GM23338 (cell line): ENCODE results near the gene GPR35. TPM values are rescaled to one million over a fixed set of nuclear protein-coding genes. Genes with fewer than 3 reads are reported as not detected.

Experiments used
- ATAC-seq: fragments of 200-7000 bp; cut with Tn5 transposase; 3 replicates; pipeline ENCODE4 v1.9.1; 2020
- DNase-seq: peaks from one replicate; pipeline ENCODE4 v3.0.0-alpha.2; 2015; ENCODE audit warnings: low spot score
- H2AFZ ChIP-seq: fragments of 200-600 bp; sonication (generic); 2 replicates; pipeline ENCODE4 v1.8.0; 2016; ENCODE audit warnings: antibody characterized with exemption, mild to moderate bottlenecking, moderate library complexity
- H3F3A ChIP-seq: fragments of 200-600 bp; sonication (generic); replicated peaks from 2 replicates; pipeline ENCODE4 v1.8.0; 2017; ENCODE audit warnings: antibody characterized with exemption, mixed run types, low read depth
- H3K27ac ChIP-seq: fragments of 200-600 bp; sonication (generic); 2 replicates; pipeline ENCODE4 v1.6.1; 2016; ENCODE audit warnings: low read depth
- H3K27me3 ChIP-seq: fragments of 200-600 bp; sonication (generic); 2 replicates; pipeline ENCODE4 v1.8.0; 2016; ENCODE audit warnings: mild to moderate bottlenecking, mixed run types, moderate library complexity; ENCODE audit not compliant: insufficient read depth
- H3K36me3 ChIP-seq: fragments of 200-600 bp; sonication (generic); 2 replicates; pipeline ENCODE4 v1.8.0; 2016; ENCODE audit warnings: mild to moderate bottlenecking; ENCODE audit not compliant: insufficient read depth
- H3K4me1 ChIP-seq: fragments of 200-600 bp; sonication (generic); 2 replicates; pipeline ENCODE4 v1.8.0; 2016; ENCODE audit warnings: mild to moderate bottlenecking, moderate library complexity; ENCODE audit not compliant: insufficient read depth
- H3K4me2 ChIP-seq: fragments of 200-600 bp; sonication (generic); 2 replicates; pipeline ENCODE4 v1.7.1; 2017; ENCODE audit warnings: mixed run types
- H3K4me3 ChIP-seq: fragments of 200-600 bp; sonication (generic); 2 replicates; pipeline ENCODE4 v1.6.1; 2016; ENCODE audit warnings: mixed run types
- H3K79me2 ChIP-seq: fragments of 200-600 bp; sonication (generic); replicated peaks from 2 replicates; pipeline ENCODE4 v1.8.0; 2017; ENCODE audit warnings: mild to moderate bottlenecking; ENCODE audit not compliant: insufficient read depth
- H3K9me2 ChIP-seq: fragments of 200-600 bp; sonication (generic); 2 replicates; pipeline ENCODE4 v1.8.0; 2017; ENCODE audit not compliant: insufficient read depth
- H4K20me1 ChIP-seq: fragments of 200-600 bp; sonication (generic); replicated peaks from 2 replicates; pipeline ENCODE4 v1.8.0; 2017; ENCODE audit warnings: mild to moderate bottlenecking; ENCODE audit not compliant: insufficient read depth
- H3K27ac Mint-ChIP-seq: 2 replicates; pipeline ENCODE4 v1.8.0; 2020; ENCODE audit warnings: inconsistent platforms, mild to moderate bottlenecking, moderate library complexity, mixed read lengths
- H3K27me3 Mint-ChIP-seq: 3 replicates; pipeline ENCODE4 v1.8.0; 2022; ENCODE audit warnings: low read depth, mild to moderate bottlenecking, moderate library complexity, mixed read lengths, inconsistent platforms; ENCODE audit not compliant: insufficient read depth, poor library complexity
- H3K36me3 Mint-ChIP-seq: 3 replicates; pipeline ENCODE4 v1.8.0; 2021; ENCODE audit warnings: low read depth, mild to moderate bottlenecking, inconsistent platforms, moderate library complexity, mixed read lengths
- H3K4me1 Mint-ChIP-seq: 3 replicates; pipeline ENCODE4 v1.8.0; 2020; ENCODE audit warnings: mild to moderate bottlenecking, inconsistent platforms, mixed read lengths
- H3K4me3 Mint-ChIP-seq: 3 replicates; pipeline ENCODE4 v1.8.0; 2021; ENCODE audit warnings: moderate library complexity, mild to moderate bottlenecking, inconsistent platforms, mixed read lengths
- H3K9me3 Mint-ChIP-seq: 3 replicates; pipeline ENCODE4 v1.8.0; 2020; ENCODE audit warnings: moderate library complexity, mild to moderate bottlenecking, inconsistent platforms, mixed read lengths
- CREB1 ChIP-seq: fragments of 250-450 bp; sonication (Bioruptor Pico); IDR thresholded peaks from 2 replicates; pipeline ENCODE4 v1.5.0; 2020; ENCODE audit warnings: low read depth, mild to moderate bottlenecking, moderate library complexity
- CTCF ChIP-seq, 2 experiments: fragments of 200-600 bp in 1 of 2; sonication (generic) in 1 of 2; conservative IDR thresholded peaks; 2 replicates each; pipeline versions ENCODE4 v1.5.1 to v1.6.1; 2016 to 2017; ENCODE audit warnings: antibody characterized with exemption in 2 of 2, low read depth in 2 of 2, mild to moderate bottlenecking in 2 of 2, moderate library complexity in 1 of 2
- EZH2 ChIP-seq: fragments of 200-600 bp; sonication (generic); IDR thresholded peaks from one replicate; pipeline ENCODE4 v1.8.0; 2017; ENCODE audit warnings: antibody characterized with exemption, mild to moderate bottlenecking, low read depth; ENCODE audit not compliant: unreplicated experiment
- JUNB ChIP-seq: IDR thresholded peaks from one replicate; pipeline ENCODE4 v1.6.1; 2016; ENCODE audit warnings: antibody characterized with exemption; ENCODE audit not compliant: unreplicated experiment
- POLR2AphosphoS5 ChIP-seq: IDR thresholded peaks from 2 replicates; pipeline ENCODE4 v1.6.1; 2016; ENCODE audit warnings: antibody characterized with exemption, low read depth
- REST ChIP-seq: IDR thresholded peaks from one replicate; pipeline ENCODE4 v1.6.1; 2018; ENCODE audit warnings: antibody characterized with exemption; ENCODE audit not compliant: unreplicated experiment
- STAT1 ChIP-seq: IDR thresholded peaks from one replicate; pipeline ENCODE4 v1.6.1; 2016; ENCODE audit warnings: antibody characterized with exemption; ENCODE audit not compliant: unreplicated experiment
- ZNF114 ChIP-seq: fragments of 250-450 bp; sonication (Bioruptor Pico); IDR thresholded peaks from 2 replicates; pipeline ENCODE4 v1.5.0; 2020; ENCODE audit warnings: mild to moderate bottlenecking, moderate library complexity
- ZNF331 ChIP-seq: fragments of 250-450 bp; sonication (Bioruptor Pico); IDR thresholded peaks from 2 replicates; pipeline ENCODE4 v1.5.0; 2020; ENCODE audit warnings: low read depth, mild to moderate bottlenecking, moderate library complexity
- ZNF462 ChIP-seq: fragments of 250-450 bp; sonication (Bioruptor Pico); IDR thresholded peaks from 2 replicates; pipeline ENCODE4 v1.5.0; 2020; ENCODE audit warnings: mild to moderate bottlenecking, moderate library complexity
- polyA plus RNA-seq: library from polyadenylated mRNA; unstranded; fragments of >200 nt; fragmentation: Nextera tagmentation; extraction: Ambion mirVana; gene quantifications from 2 replicates; pipeline ENCODE4 v1.2.1, GENCODE V29; 2016
- total RNA-seq: library from RNA; depleted of rRNA; stranded (reverse); fragments of >200 nt; shearing (Covaris generic); gene quantifications from 2 replicates; pipeline ENCODE4 v1.2.3, GENCODE V29; 2014

The GPR35 gene
- total and polyA plus RNA-seq, 2 experiments from 2014 or later: not detected

GRCh38 chr2:240603081-240603835 is 22.0 kb upstream of the GPR35 start (continued):
- TF ChIP-seq EZH2 (no peak), CTCF (conservative IDR thresholded peaks at IDR 0.05; ENCODE audit: low read depth in 2 of 2) (no peak), POLR2AphosphoS5 (no peak)

GRCh38 chr2:240603846-240604245 is 21.4 kb upstream of the GPR35 start:
- no peaks in the 10 kb centered on the region for H3F3A ChIP-seq
- H3K79me2 ChIP-seq: no peaks in the 10 kb centered on the region
- no peaks in the 10 kb centered on the region for H3K4me1 ChIP-seq
- no peak overlapping the region for H3K27ac ChIP-seq
- no peak for DNase-seq
- H3K27me3 ChIP-seq: no peaks in the 10 kb centered on the region
- no peaks in the 10 kb centered on the region for H3K4me1 Mint-ChIP-seq
- H3K4me3 Mint-ChIP-seq: no peak overlapping the region
- peaks cover 2% of the 10 kb centered on the region; the same call in 1 of the 3 replicates for H3K36me3 Mint-ChIP-seq
- no peaks in the 10 kb centered on the region for H3K36me3 ChIP-seq
- H3K9me3 Mint-ChIP-seq: no peaks in the 10 kb centered on the region
- no peak overlapping the region for H2AFZ ChIP-seq
- H4K20me1 ChIP-seq: no peaks in the 10 kb centered on the region; the same call in 1 of the 2 replicates
- no peak for ATAC-seq
- H3K4me3 ChIP-seq: no peak overlapping the region
- H3K27ac Mint-ChIP-seq: no peak overlapping the region
- peaks cover 2% of the 10 kb centered on the region for H3K27me3 Mint-ChIP-seq
- H3K4me2 ChIP-seq: no peak overlapping the region
- no peaks in the 10 kb centered on the region for H3K9me2 ChIP-seq
- TF ChIP-seq JUNB: no peak
- TF ChIP-seq CREB1 (CRISPR knock-in tag): no peak
- no peak for TF ChIP-seq POLR2AphosphoS5
- TF ChIP-seq REST: no peak
- no peak for TF ChIP-seq CTCF (conservative IDR thresholded peaks at IDR 0.05; ENCODE audit: low read depth in 2 of 2)
- TF ChIP-seq STAT1: no peak
- no peak for TF ChIP-seq ZNF114 (CRISPR knock-in tag)
- no peak for TF ChIP-seq ZNF462
- TF ChIP-seq ZNF331 (CRISPR knock-in tag): no peak
